ENCODE measurements around the gene KLHL26. TPM values are rescaled to one million over a fixed set of nuclear protein-coding genes. Genes with fewer than 3 reads are reported as not detected.

KLHL26 gene
- total and polyA plus RNA-seq, 4 donors = 2.3 to 5.9 (median 2.4) TPM

- H3K4me1 ChIP-seq (ENCODE audit: control insufficient read depth in 4 of 4, insufficient read depth in 4 of 4, low read length in 3 of 4) = no peaks in the 10 kb centered on the region
- WGBS = 89% methylated on average over 16 of the region's 16 CpGs
These were observed 82.1 kb downstream of the KLHL26 start for GRCh38 chr19:18718846-18719458.

More at GRCh38 chr19:18718846-18719458, 82.1 kb downstream of the KLHL26 start:
- no peak for DNase-seq (ENCODE audit: low spot score)
- no peaks in the 10 kb centered on the region for H3K27me3 ChIP-seq (ENCODE audit: control insufficient read depth in 4 of 4, insufficient read depth in 4 of 4, low read length in 3 of 4)
- H3K4me3 ChIP-seq (ENCODE audit: low read depth in 1 of 3, low read length in 3 of 3) = no peak overlapping the region
- H3K9ac ChIP-seq (ENCODE audit: low read depth in 1 of 2, low read length in 2 of 2) = no peak overlapping the region
- H3K9me3 ChIP-seq (ENCODE audit: control insufficient read depth in 4 of 4, low read length in 3 of 4) = no peaks in the 10 kb centered on the region
- H3K36me3 ChIP-seq (ENCODE audit: control insufficient read depth in 4 of 4, insufficient read depth in 3 of 4, low read depth in 1 of 4, low read length in 3 of 4) = peaks cover 0 to 2% (median 0%) of the 10 kb centered on the region in 4 donors
- H3K27ac ChIP-seq (ENCODE audit: low read depth in 1 of 2, low read length in 2 of 2) = no peak overlapping the region
- no peak for TF ChIP-seq NR2F2 (IDR thresholded peaks at IDR 0.05)
- TF ChIP-seq FOXA2 (IDR thresholded peaks at IDR 0.05) = no peak
- no peak for TF ChIP-seq EGR1 (IDR thresholded peaks at IDR 0.05; ENCODE audit: low read depth in 2 of 2)
- no peak for TF ChIP-seq ZBTB33 (IDR thresholded peaks at IDR 0.05)
- TF ChIP-seq TAF1 (conservative IDR thresholded peaks at IDR 0.05) = no peak
- no peak for TF ChIP-seq REST (IDR thresholded peaks at IDR 0.05)
- no peak for TF ChIP-seq CTCF (IDR thresholded peaks at IDR 0.05; ENCODE audit: low read depth, low read length, missing input control)
- TF ChIP-seq HNF4G (IDR thresholded peaks at IDR 0.05) = no peak

All from liver (tissue), 9 donors.